Type B pancreatic cell (in vitro differentiated cells): ENCODE data around the gene DYRK2. TPM values are rescaled to one million over a fixed set of nuclear protein-coding genes. Genes with fewer than 3 reads are reported as not detected.

Experiments
- DNase-seq: peaks from one replicate; pipeline ENCODE4 v3.0.0; 2021; ENCODE audit warnings: mixed read lengths; ENCODE audit not compliant: unreplicated experiment; ENCODE audit errors: extremely low spot score
- H3K27ac Mint-ChIP-seq: 2 replicates; pipeline ENCODE4 v1.8.0; 2021; ENCODE audit warnings: mild to moderate bottlenecking, mixed read lengths
- H3K27me3 Mint-ChIP-seq: 2 replicates; pipeline ENCODE4 v1.8.0; 2021; ENCODE audit warnings: mixed read lengths
- H3K36me3 Mint-ChIP-seq: 2 replicates; pipeline ENCODE4 v1.8.0; 2021; ENCODE audit warnings: mixed read lengths
- H3K4me1 Mint-ChIP-seq: one replicate; pipeline ENCODE4 v1.8.0; 2021; ENCODE audit warnings: mixed read lengths; ENCODE audit not compliant: unreplicated experiment
- H3K4me3 Mint-ChIP-seq: 2 replicates; pipeline ENCODE4 v1.8.0; 2021; ENCODE audit warnings: mild to moderate bottlenecking, mixed read lengths
- H3K9me3 Mint-ChIP-seq: 2 replicates; pipeline ENCODE4 v1.8.0; 2021; ENCODE audit warnings: mixed read lengths
- long read RNA-seq: library from polyadenylated mRNA; unstranded; transcript quantifications from one replicate; pipeline ENCODE4 v2.0.0, GENCODE V29; 2020
- total RNA-seq: library from RNA; stranded (reverse); gene quantifications from 2 replicates; pipeline ENCODE4 v1.2.1, GENCODE V29; 2021; ENCODE audit warnings: low replicate concordance
- TF ChIP-seq, protein P1 (sequence below): fragments of 200-600 bp; sonication (generic); conservative IDR thresholded peaks from 2 replicates; pipeline ENCODE4 v1.5.0; 2021; ENCODE audit warnings: antibody characterized with exemption, mild to moderate bottlenecking

Gene DYRK2
- 78.3 and 80.5 TPM in 2 replicates for total RNA-seq
- long read RNA-seq, partial matches to known transcripts: 0 of 46 reads
- long read RNA-seq, other reads (novel, unspliced or antisense): 41 of 46 reads

DNA sequence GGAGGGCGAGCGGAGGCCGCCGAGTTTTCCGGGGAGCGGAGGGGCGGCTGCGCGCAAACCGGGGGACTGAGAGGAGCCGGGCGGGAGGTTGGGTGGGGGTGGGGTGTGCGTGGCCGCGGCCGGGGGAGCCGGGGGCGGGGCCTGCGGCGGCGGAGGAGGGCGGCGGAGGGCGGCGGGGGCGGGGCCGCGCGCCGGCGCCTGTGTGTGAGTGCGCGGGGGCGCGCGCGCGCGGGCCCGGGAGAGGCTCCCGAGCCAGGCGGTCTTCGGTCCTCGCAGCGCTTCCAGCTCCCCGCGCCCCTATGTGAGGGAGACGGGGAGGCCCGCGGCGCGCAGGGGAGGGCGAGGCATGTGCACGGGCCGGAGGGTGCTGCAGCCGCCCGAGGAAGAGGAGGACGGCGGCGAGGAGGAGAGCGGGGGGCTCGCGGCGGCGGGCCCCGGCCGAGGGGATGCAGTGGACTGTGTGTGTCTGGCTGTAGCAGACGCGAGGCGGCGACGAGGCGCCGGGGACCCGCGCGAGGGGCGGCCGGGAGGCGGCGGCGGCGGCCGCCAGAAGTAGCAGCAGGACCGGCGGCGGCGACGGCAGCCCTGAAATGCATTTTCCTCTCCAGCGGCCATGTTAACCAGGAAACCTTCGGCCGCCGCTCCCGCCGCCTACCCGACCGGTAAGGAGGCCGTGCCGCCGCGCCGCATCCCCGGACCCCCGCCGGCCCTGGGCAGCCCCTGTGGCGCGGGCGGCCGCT lies at the start of gene DYRK2:
TSS of gene DYRK2 (plus strand) at position 225 of the 740 bp plus-strand sequence. CDS start at position 614, 389 bp downstream.
- DNase-seq: peak; percentile 85
- Mint-ChIP-seq H3K36me3 (peaks cover 24% of the 10 kb centered on the region), H3K27me3 (no peaks in the 10 kb centered on the region), H3K27ac (peak within 1 kb of the TSS; percentile 98), H3K4me3 (peak within 1 kb of the TSS; percentile 97), H3K9me3 (no peaks in the 10 kb centered on the region), H3K4me1 (peaks cover 35% of the 10 kb centered on the region)
- TF ChIP-seq, protein P1, sequence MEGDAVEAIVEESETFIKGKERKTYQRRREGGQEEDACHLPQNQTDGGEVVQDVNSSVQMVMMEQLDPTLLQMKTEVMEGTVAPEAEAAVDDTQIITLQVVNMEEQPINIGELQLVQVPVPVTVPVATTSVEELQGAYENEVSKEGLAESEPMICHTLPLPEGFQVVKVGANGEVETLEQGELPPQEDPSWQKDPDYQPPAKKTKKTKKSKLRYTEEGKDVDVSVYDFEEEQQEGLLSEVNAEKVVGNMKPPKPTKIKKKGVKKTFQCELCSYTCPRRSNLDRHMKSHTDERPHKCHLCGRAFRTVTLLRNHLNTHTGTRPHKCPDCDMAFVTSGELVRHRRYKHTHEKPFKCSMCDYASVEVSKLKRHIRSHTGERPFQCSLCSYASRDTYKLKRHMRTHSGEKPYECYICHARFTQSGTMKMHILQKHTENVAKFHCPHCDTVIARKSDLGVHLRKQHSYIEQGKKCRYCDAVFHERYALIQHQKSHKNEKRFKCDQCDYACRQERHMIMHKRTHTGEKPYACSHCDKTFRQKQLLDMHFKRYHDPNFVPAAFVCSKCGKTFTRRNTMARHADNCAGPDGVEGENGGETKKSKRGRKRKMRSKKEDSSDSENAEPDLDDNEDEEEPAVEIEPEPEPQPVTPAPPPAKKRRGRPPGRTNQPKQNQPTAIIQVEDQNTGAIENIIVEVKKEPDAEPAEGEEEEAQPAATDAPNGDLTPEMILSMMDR: peak; percentile 20

DNA sequence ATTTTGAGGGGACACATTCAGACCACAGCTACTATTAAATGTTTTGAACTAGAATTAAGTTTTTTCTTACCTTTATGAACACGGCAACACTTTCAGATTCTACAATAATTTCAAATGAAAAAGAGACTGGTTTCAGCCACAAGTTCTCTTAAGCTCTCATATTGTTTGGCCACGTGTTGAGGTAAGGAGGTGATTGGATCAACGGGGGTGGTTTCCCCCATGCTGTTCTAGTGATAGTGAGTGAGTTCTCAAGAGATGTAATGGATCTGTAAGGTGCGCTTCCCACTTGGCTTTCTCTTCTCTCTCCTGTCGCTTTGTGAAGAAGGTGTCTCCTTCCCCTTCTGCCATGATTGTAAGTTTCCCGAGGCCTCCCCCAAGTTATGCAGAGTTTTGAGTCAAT lies 48.9 kb upstream of the DYRK2 start:
- peaks cover 8% of the 10 kb centered on the region for H3K4me1 Mint-ChIP-seq

DNA sequence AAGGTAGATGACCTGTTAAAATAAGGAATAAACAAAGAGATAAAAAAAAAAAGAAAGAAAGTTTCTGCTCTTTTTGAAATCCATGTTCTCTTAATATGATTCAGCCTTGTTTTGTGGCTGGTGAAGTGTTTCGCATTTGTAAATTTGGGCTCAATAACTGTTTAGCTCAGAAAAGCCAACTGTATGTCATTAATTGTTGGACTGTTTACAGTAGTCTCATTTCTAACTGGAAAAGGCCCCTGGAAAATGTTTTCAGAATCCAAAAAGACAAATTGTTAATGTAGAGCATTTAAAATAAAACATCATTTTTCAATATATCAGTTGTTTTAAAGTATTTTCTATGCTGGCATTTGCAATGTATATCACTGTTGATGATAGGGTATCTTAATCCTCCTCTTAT lies 47.4 kb upstream of the DYRK2 start:
- H3K27me3 Mint-ChIP-seq: no peaks in the 10 kb centered on the region

More for the DNA sequence above, 48.9 kb upstream of the DYRK2 start:
- DNase-seq: no peak
- TF ChIP-seq, protein P1: no peak
- Mint-ChIP-seq H3K27me3 (no peaks in the 10 kb centered on the region), H3K27ac (no peak overlapping the region), H3K36me3 (no peaks in the 10 kb centered on the region), H3K4me3 (no peak overlapping the region), H3K9me3 (peaks cover 10% of the 10 kb centered on the region)

DNA sequence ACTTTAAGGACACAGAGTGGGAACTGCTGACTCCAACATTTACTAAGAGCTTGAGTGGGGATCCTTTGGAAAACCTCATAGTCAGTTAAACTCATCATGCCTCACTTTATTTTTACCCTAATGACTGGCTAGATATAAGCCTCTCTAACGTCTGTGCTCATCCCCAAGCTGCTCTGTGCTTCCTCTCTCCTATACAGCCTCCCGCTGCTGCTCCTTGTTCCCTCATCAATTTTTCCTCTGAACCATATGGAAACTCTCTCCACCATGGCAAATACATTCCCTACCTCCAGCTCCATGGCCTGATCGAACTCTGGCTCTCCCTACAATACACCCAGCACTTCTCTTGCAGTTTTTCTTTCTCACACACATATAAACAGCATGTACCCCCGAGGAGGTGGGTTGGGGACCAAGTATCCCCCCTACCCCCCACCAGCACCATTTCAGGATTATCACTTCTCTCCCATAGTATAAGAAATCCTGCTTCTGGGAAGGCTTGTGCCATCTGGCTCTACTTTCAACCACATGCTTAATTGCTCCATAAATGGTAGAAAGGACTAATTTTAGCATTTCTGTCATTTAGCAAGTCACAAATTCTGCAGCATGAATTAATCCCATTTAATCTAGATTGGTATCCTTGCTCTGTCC lies 39.2 kb upstream of the DYRK2 start:
- H3K9me3 Mint-ChIP-seq: peaks cover 5% of the 10 kb centered on the region
- no peaks in the 10 kb centered on the region for H3K36me3 Mint-ChIP-seq
- TF ChIP-seq, protein P1: no peak
- no peak overlapping the region for H3K4me3 Mint-ChIP-seq
- DNase-seq: no peak
- no peaks in the 10 kb centered on the region for H3K27me3 Mint-ChIP-seq
- H3K27ac Mint-ChIP-seq: no peak overlapping the region
- H3K4me1 Mint-ChIP-seq: no peaks in the 10 kb centered on the region

More for the DNA sequence above, 47.4 kb upstream of the DYRK2 start:
- no peak for DNase-seq
- Mint-ChIP-seq H3K4me1 (peaks cover 5% of the 10 kb centered on the region), H3K36me3 (no peaks in the 10 kb centered on the region), H3K27ac (no peak overlapping the region), H3K4me3 (no peak overlapping the region), H3K9me3 (peaks cover 10% of the 10 kb centered on the region)
- TF ChIP-seq, protein P1: no peak

DNA sequence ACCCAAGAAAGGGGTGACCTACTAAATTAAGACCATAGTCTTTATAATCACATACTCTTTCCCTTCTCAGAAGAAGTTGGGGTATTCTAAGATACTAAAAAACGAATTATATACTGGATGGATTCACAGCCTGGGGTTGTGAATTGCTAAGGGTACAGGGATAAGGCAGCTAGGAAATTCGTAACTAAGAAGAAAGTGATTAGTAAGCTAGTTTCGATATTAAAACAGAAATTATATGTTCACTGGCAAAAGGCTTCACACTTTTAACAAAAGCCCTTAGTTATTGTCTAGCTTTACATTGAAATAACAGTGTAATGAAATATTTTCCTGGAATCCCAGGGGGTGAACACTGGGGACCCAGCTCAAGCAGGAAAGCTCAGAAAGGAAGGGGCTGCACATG lies 35.5 kb upstream of the DYRK2 start:
- DNase-seq: no peak
- no peak overlapping the region for H3K4me3 Mint-ChIP-seq
- TF ChIP-seq, protein P1: no peak
- H3K27ac Mint-ChIP-seq: no peak overlapping the region
- peaks cover 6% of the 10 kb centered on the region for H3K4me1 Mint-ChIP-seq
- no peaks in the 10 kb centered on the region for H3K27me3 Mint-ChIP-seq
- peaks cover 5% of the 10 kb centered on the region for H3K9me3 Mint-ChIP-seq
- H3K36me3 Mint-ChIP-seq: no peaks in the 10 kb centered on the region
